Esophagus squamous epithelium (tissue), 4 donors: ENCODE data around the gene COX7A2.

Experiments
- POLR2A ChIP-seq, 4 donors: fragments of 450-650 bp; IDR thresholded peaks; one replicate each; pipeline ENCODE4 v1.6.1; 2017; ENCODE audit warnings: antibody characterized with exemption in 4 of 4, mild to moderate bottlenecking in 4 of 4, moderate library complexity in 3 of 4
- TF ChIP-seq, protein P1 (sequence below), 6 experiments: fragments of 450-650 bp in 4 of 6; fragments of 200-600 bp in 2 of 6; sonication (generic) in 2 of 6; IDR thresholded peaks; one replicate each; pipeline ENCODE4 v1.5.1; 2016 to 2019; ENCODE audit warnings: antibody characterized with exemption in 6 of 6, mild to moderate bottlenecking in 4 of 6, moderate library complexity in 4 of 6

GRCh38 chr6:75288023-75288422 lies 44.4 kb upstream of the COX7A2 start:
- no peak for TF ChIP-seq POLR2A (IDR thresholded peaks at IDR 0.05)
- TF ChIP-seq, protein P1, sequence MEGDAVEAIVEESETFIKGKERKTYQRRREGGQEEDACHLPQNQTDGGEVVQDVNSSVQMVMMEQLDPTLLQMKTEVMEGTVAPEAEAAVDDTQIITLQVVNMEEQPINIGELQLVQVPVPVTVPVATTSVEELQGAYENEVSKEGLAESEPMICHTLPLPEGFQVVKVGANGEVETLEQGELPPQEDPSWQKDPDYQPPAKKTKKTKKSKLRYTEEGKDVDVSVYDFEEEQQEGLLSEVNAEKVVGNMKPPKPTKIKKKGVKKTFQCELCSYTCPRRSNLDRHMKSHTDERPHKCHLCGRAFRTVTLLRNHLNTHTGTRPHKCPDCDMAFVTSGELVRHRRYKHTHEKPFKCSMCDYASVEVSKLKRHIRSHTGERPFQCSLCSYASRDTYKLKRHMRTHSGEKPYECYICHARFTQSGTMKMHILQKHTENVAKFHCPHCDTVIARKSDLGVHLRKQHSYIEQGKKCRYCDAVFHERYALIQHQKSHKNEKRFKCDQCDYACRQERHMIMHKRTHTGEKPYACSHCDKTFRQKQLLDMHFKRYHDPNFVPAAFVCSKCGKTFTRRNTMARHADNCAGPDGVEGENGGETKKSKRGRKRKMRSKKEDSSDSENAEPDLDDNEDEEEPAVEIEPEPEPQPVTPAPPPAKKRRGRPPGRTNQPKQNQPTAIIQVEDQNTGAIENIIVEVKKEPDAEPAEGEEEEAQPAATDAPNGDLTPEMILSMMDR (IDR thresholded peaks at IDR 0.05), result no peak
